Measurements from ENCODE around the gene ANKRD29. TPM values are rescaled to one million over a fixed set of nuclear protein-coding genes. Genes with fewer than 3 reads are reported as not detected.
A peak's percentile ranks its signal among the peaks of the same experiment; 100 is the strongest.

ANKRD29 gene
- total RNA-seq, 4 donors from 2014 or later: 13.0 to 22.1 (median 16.8) TPM

GRCh38 chr18:23584019-23584983 lies 78.4 kb downstream of the ANKRD29 start:
- no peak for DNase-seq (ENCODE audit: low spot score in 2 of 2)
- peak overlapping the region; percentile 97 to 100 (median 98) for H3K27ac ChIP-seq
- peak overlapping the region in 2 of 4 donors; percentile 90 to 93 for H3K4me3 ChIP-seq
- H3K4me1 ChIP-seq: peaks cover 0 to 62% (median 28%) of the 10 kb centered on the region in 4 donors
- WGBS, 2 donors: 80 to 82% methylated on average over 13 of the region's 13 CpGs
- H3K9me3 ChIP-seq: no peaks in the 10 kb centered on the region
- no peaks in the 10 kb centered on the region for H3K27me3 ChIP-seq
- TF ChIP-seq CTCF (IDR thresholded peaks at IDR 0.05) (no peak), EP300 (IDR thresholded peaks at IDR 0.05) (no peak), POLR2A (IDR thresholded peaks at IDR 0.05) (no peak)
- no peaks in the 10 kb centered on the region for H3K36me3 ChIP-seq

- WGBS, 2 donors: 44 to 50% methylated on average over 5 of the region's 5 CpGs
Measured at GRCh38 chr18:23583071-23583865, 79.4 kb downstream of the ANKRD29 start.

GRCh38 chr18:23580677-23581367 lies 81.9 kb downstream of the ANKRD29 start:
- DNase-seq (ENCODE audit: low spot score in 2 of 2): no peak
- peak overlapping the region in 2 of 4 donors; percentile 23 to 57 for H3K27ac ChIP-seq
- H3K9me3 ChIP-seq: no peaks in the 10 kb centered on the region
- TF ChIP-seq CTCF (IDR thresholded peaks at IDR 0.05) (no peak), EP300 (IDR thresholded peaks at IDR 0.05) (no peak), POLR2A (IDR thresholded peaks at IDR 0.05) (no peak)
- 67 to 70% methylated on average over 6 of the region's 6 CpGs for WGBS, 2 donors
- no peaks in the 10 kb centered on the region for H3K27me3 ChIP-seq
- H3K36me3 ChIP-seq: peaks cover 0 to 14% (median 2%) of the 10 kb centered on the region in 3 donors
- peaks cover 0 to 69% (median 28%) of the 10 kb centered on the region in 4 donors for H3K4me1 ChIP-seq
- no peak overlapping the region for H3K4me3 ChIP-seq

More at GRCh38 chr18:23583071-23583865, 79.4 kb downstream of the ANKRD29 start:
- Histone ChIP-seq H3K27me3 (no peaks in the 10 kb centered on the region), H3K36me3 (no peaks in the 10 kb centered on the region), H3K4me1 (peaks cover 0 to 72% (median 28%) of the 10 kb centered on the region in 4 donors), H3K4me3 (no peak overlapping the region), H3K27ac (peak overlapping the region in 3 of 4 donors; percentile 63 to 100 (median 98)), H3K9me3 (no peaks in the 10 kb centered on the region)
- DNase-seq (ENCODE audit: low spot score in 2 of 2): no peak
- TF ChIP-seq EP300 (IDR thresholded peaks at IDR 0.05): no peak
- no peak for TF ChIP-seq POLR2A (IDR thresholded peaks at IDR 0.05)
- no peak for TF ChIP-seq CTCF (IDR thresholded peaks at IDR 0.05)

- Histone ChIP-seq H3K9me3 (no peaks in the 10 kb centered on the region), H3K27me3 (no peaks in the 10 kb centered on the region), H3K36me3 (peaks cover 0 to 20% (median 2%) of the 10 kb centered on the region in 3 donors), H3K4me1 (peaks cover 0 to 66% (median 26%) of the 10 kb centered on the region in 4 donors), H3K27ac (no peak overlapping the region), H3K4me3 (no peak overlapping the region)
- TF ChIP-seq EP300 (IDR thresholded peaks at IDR 0.05): no peak
- TF ChIP-seq POLR2A (IDR thresholded peaks at IDR 0.05): no peak
- TF ChIP-seq CTCF (IDR thresholded peaks at IDR 0.05): no peak
- WGBS, 2 donors: 81 to 82% methylated on average over 8 of the region's 8 CpGs
- DNase-seq (ENCODE audit: low spot score in 2 of 2): no peak
Measured at GRCh38 chr18:23578891-23579653, 83.6 kb downstream of the ANKRD29 start.
